ENCODE measurements around the gene PPM1L.

- TF ChIP-seq, protein P1, sequence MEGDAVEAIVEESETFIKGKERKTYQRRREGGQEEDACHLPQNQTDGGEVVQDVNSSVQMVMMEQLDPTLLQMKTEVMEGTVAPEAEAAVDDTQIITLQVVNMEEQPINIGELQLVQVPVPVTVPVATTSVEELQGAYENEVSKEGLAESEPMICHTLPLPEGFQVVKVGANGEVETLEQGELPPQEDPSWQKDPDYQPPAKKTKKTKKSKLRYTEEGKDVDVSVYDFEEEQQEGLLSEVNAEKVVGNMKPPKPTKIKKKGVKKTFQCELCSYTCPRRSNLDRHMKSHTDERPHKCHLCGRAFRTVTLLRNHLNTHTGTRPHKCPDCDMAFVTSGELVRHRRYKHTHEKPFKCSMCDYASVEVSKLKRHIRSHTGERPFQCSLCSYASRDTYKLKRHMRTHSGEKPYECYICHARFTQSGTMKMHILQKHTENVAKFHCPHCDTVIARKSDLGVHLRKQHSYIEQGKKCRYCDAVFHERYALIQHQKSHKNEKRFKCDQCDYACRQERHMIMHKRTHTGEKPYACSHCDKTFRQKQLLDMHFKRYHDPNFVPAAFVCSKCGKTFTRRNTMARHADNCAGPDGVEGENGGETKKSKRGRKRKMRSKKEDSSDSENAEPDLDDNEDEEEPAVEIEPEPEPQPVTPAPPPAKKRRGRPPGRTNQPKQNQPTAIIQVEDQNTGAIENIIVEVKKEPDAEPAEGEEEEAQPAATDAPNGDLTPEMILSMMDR (IDR thresholded peaks at IDR 0.05) = peak in 1 of 7 experiments; percentile 13
- TF ChIP-seq POLR2A (IDR thresholded peaks at IDR 0.05) = peak; percentile 90 to 92 (median 92)
These were observed 930 bp upstream of the PPM1L start for GRCh38 chr3:160754855-160755747.
